ENCODE data around the gene CRY1.

The CRY1 gene

DNA sequence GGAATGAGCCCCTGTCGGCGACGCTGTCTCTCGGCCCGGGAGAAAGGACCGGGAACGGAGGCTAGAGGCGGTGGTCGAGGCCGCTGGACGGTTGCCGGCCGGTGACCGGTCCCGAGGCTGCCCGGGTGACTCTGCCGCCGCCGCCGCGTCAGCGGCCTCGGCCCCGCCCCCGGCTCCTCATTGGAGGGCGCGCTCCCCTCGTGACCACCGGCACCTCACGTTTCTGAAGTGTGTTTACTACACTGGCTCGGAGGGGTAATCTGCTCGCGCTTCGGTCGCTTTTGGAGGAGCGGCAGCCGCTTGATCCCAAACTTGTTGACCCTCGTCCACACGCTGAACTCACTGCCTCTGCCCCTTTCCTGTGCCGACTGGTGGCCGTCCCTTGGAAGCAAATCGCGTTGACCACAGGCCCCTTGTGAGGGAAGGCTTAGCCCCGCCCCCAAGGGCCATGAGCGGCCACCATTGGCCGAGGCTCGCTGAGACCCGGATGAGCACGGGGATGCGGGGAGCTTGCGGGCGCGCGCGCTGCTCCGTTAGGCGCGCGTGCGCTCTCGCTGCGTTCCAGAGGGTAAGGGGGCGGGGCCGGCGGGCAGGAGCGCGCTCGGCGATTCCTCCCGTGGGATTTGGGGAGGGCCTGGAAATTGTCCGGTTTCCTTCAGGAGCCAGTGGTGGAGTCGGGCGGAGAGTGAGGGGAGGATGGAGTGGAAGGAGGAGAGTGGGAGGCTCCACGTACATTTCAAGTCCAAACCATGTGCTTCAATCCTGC lies at the start of gene CRY1:
CRY1 (minus strand) TSS at position 133 of the 766 bp plus-strand sequence. CDS start 588 bp downstream, outside the sequence.
- peak; percentile 51 for DNase-seq (ENCODE audit: low read depth)
- peak within 1 kb of the TSS; percentile 77 for H3K4me3 ChIP-seq (ENCODE audit: low read depth, low read length)
- TF ChIP-seq, protein P1, sequence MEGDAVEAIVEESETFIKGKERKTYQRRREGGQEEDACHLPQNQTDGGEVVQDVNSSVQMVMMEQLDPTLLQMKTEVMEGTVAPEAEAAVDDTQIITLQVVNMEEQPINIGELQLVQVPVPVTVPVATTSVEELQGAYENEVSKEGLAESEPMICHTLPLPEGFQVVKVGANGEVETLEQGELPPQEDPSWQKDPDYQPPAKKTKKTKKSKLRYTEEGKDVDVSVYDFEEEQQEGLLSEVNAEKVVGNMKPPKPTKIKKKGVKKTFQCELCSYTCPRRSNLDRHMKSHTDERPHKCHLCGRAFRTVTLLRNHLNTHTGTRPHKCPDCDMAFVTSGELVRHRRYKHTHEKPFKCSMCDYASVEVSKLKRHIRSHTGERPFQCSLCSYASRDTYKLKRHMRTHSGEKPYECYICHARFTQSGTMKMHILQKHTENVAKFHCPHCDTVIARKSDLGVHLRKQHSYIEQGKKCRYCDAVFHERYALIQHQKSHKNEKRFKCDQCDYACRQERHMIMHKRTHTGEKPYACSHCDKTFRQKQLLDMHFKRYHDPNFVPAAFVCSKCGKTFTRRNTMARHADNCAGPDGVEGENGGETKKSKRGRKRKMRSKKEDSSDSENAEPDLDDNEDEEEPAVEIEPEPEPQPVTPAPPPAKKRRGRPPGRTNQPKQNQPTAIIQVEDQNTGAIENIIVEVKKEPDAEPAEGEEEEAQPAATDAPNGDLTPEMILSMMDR (IDR thresholded peaks at IDR 0.05; ENCODE audit: low read depth, low read length, missing control alignments) = no peak

DNA sequence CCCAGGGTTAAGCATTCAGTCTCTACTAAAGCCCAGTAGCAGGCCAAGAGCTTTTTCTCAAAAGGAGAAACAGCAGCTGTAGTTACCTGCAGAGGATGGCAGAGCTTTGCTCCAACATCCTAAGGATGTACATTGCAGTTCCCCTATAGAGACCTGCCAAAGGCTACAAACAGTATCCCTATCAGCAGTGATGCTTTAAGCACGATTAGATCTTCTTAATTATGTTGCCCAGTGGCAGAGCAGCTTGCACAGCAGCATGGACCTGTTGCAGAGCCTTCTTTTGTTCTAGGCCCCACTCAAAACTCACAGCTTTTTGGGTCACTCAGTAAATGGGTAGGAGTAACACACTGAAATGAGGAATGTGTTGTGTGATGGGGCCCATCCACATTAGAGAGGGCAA lies 46.4 kb upstream of the CRY1 start:
- DNase-seq (ENCODE audit: low read depth) = no peak
- no peak overlapping the region for H3K4me3 ChIP-seq (ENCODE audit: low read depth, low read length)
- TF ChIP-seq, protein P1 (IDR thresholded peaks at IDR 0.05; ENCODE audit: low read depth, low read length, missing control alignments) = no peak

DNA sequence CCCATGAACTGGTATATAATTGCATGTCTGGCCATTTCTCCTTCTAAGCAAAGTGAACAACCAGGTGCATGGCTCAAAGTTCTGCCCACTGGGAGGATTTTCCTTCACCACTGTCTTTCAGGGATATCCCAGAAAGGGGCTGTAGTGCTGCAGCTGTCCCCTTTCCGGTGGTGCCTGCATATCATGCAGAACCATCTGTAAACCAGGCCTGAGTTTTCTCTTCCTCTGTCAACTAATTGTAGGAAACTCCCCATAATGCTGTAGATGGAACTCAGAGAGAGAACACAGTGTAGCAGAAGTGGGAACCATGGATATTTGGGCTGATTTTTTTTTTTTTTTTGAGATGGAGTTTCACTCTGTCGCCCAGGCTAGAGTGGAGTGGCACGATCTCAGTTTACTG lies 45.6 kb upstream of the CRY1 start:
- TF ChIP-seq, protein P1 (IDR thresholded peaks at IDR 0.05; ENCODE audit: low read depth, low read length, missing control alignments) = no peak
- DNase-seq (ENCODE audit: low read depth) = no peak
- no peak overlapping the region for H3K4me3 ChIP-seq (ENCODE audit: low read depth, low read length)

DNA sequence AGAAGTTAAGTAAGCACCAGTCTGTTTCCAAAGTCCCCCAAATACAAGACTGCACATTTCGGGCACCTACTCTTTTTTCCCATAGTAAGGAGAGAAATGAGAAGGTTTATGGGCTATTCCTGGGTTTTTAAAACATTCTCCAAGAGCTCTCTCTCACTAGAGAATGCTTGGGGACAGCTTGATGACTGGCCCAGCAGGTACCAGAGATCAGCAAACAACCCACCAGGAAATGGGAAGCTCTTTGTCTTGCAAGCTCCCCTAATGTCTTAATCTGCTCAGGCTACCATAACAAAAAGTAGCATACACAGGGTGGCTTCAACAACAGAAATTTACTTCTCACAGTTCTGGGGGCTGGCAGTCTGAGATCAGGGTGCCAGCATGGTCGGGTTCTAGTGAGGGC lies 41.8 kb upstream of the CRY1 start:
- DNase-seq (ENCODE audit: low read depth) = no peak
- H3K4me3 ChIP-seq (ENCODE audit: low read depth, low read length) = no peak overlapping the region
- TF ChIP-seq, protein P1 (IDR thresholded peaks at IDR 0.05; ENCODE audit: low read depth, low read length, missing control alignments) = no peak

DNA sequence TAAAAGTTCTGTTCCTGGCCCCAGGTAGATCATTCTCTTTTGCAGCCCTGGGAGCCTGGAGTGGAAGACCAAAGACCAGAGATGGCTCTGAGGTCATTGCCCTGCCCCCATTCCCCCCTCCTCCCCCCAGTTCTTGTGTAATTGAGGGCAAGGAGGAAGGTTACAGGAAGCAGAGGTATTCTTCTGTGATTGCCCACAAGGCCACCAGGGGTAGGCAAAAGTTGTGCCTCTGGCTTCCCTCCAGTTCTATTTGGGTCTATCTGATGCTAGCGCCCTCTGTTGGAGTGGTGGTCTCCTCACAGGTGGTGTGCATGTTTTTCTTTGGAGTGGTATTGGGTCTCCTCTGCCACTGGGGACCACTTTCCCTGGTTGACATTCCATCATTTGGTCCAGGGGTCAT lies 41.2 kb upstream of the CRY1 start:
- H3K4me3 ChIP-seq (ENCODE audit: low read depth, low read length) = no peak overlapping the region
- TF ChIP-seq, protein P1 (IDR thresholded peaks at IDR 0.05; ENCODE audit: low read depth, low read length, missing control alignments) = peak; percentile 54
- DNase-seq (ENCODE audit: low read depth) = no peak

DNA sequence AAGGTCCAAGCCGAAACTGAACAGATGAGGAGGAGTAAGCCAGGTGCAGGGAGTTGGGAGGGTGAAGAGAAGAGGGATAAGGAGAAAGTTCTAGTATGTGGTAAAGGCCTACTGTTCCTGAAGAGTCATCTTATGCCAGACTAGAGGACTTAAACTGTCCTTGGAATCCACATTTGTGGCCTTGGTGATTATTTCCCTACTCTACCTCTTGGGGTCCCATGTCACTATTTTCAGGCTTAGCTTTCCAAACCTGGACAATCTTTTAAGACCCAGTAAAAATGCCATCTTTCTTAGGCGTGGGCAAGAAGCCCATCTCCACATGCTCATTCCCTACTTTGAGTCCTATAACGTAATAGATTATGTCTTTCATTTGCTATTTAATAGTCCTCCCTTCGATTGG lies 40.1 kb upstream of the CRY1 start:
- TF ChIP-seq, protein P1 (IDR thresholded peaks at IDR 0.05; ENCODE audit: low read depth, low read length, missing control alignments) = no peak
- no peak for DNase-seq (ENCODE audit: low read depth)
- no peak overlapping the region for H3K4me3 ChIP-seq (ENCODE audit: low read depth, low read length)

Measured in GM12864 (cell line).